Stimulated activated naive CD4-positive, alpha-beta T cell (primary cell): Measurements from ENCODE around the gene MRPL52.
"Not testable (repeated sequence)": the region's sequence is repeated elsewhere in the genome, so short reads cannot be mapped to it uniquely, and the experiment has no call there.

Source experiments
- DNase-seq, 6 experiments: peaks; one replicate each; lab custom pipeline; 2025; lab: John Stamatoyannopoulos, UW

Gene MRPL52

GRCh38 chr14:22829661-22830442, at the start of gene MRPL52:
TSS of gene MRPL52 (plus strand) at chr14:22829887. CDS start at chr14:22829913, 26 bp downstream.
- peak; percentile 78 to 92 (median 86) for DNase-seq

GRCh38 chr14:22780105-22780679, 49.5 kb upstream of the MRPL52 start:
- DNase-seq: no peak

GRCh38 chr14:22780941-22781300, 48.8 kb upstream of the MRPL52 start:
- DNase-seq: no peak

- DNase-seq: no peak
Observed at GRCh38 chr14:22781301-22781991, 48.2 kb upstream of the MRPL52 start.

- no peak for DNase-seq
Observed at GRCh38 chr14:22786685-22787084, 43.0 kb upstream of the MRPL52 start.

- no peak for DNase-seq
Observed at GRCh38 chr14:22791301-22791700, 38.4 kb upstream of the MRPL52 start.

GRCh38 chr14:22792158-22792557, 37.5 kb upstream of the MRPL52 start:
- DNase-seq: no peak

GRCh38 chr14:22793550-22793949, 36.1 kb upstream of the MRPL52 start:
- not testable (repeated sequence) for DNase-seq

GRCh38 chr14:22793976-22794375, 35.7 kb upstream of the MRPL52 start:
- DNase-seq: no peak

GRCh38 chr14:22794551-22794951, 35.1 kb upstream of the MRPL52 start:
- no peak for DNase-seq

GRCh38 chr14:22796087-22796707, 33.5 kb upstream of the MRPL52 start:
- no peak for DNase-seq

GRCh38 chr14:22797017-22797917, 32.4 kb upstream of the MRPL52 start:
- DNase-seq: no peak

GRCh38 chr14:22798528-22798927, 31.2 kb upstream of the MRPL52 start:
- no peak for DNase-seq

- no peak for DNase-seq
Observed at GRCh38 chr14:22800346-22800745, 29.3 kb upstream of the MRPL52 start.

- no peak for DNase-seq
Observed at GRCh38 chr14:22801716-22802115, 28.0 kb upstream of the MRPL52 start.

GRCh38 chr14:22802860-22803686, 26.6 kb upstream of the MRPL52 start:
- DNase-seq: no peak

- DNase-seq: no peak
Observed at GRCh38 chr14:22803687-22803974, 26.1 kb upstream of the MRPL52 start.

- DNase-seq: not testable (repeated sequence)
Observed at GRCh38 chr14:22805235-22805634, 24.5 kb upstream of the MRPL52 start.

- DNase-seq: no peak
Observed at GRCh38 chr14:22807432-22808087, 22.1 kb upstream of the MRPL52 start.
